ENCODE measurements around the gene ARL15. TPM values are rescaled to one million over a fixed set of nuclear protein-coding genes. Genes with fewer than 3 reads are reported as not detected.

The ARL15 gene
- total RNA-seq, 1 experiment from 2014 or later = 140 TPM

GRCh38 chr5:54307583-54307982 lies 2.8 kb downstream of the ARL15 start:
- Histone ChIP-seq H3K4me1 (peaks cover 25% of the 10 kb centered on the region), H3K36me3 (ENCODE audit: control insufficient read depth, insufficient read depth, low read length) (no peaks in the 10 kb centered on the region; the same call in 1 of the 2 replicates), H3K4me3 (ENCODE audit: low read depth, low read length) (no peak overlapping the region), H3K9me3 (no peaks in the 10 kb centered on the region), H3K27me3 (replicated peaks; ENCODE audit: control insufficient read depth, insufficient read depth, low read length) (no peaks in the 10 kb centered on the region)
- Mint-ChIP-seq H3K27me3 (ENCODE audit: insufficient read depth, unreplicated experiment) (peaks cover 3% of the 10 kb centered on the region), H3K36me3 (ENCODE audit: insufficient read depth, unreplicated experiment) (peaks cover 30% of the 10 kb centered on the region), H3K4me3 (ENCODE audit: unreplicated experiment) (peak overlapping the region; percentile 91), H3K27ac (ENCODE audit: unreplicated experiment) (peak overlapping the region; percentile 56), H3K9me3 (ENCODE audit: unreplicated experiment) (no peaks in the 10 kb centered on the region), H3K4me1 (ENCODE audit: low read depth, unreplicated experiment) (peaks cover 21% of the 10 kb centered on the region)
- CTCF ChIA-PET = no interaction called here
- intact Hi-C loops (cut with micrococcal nuclease; ENCODE audit: unreplicated experiment) = no loop called here
- DNase-seq = no peak
- POLR2A ChIA-PET = no interaction called here
- no peak for TF ChIP-seq CTCF (IDR thresholded peaks at IDR 0.05; ENCODE audit: insufficient read depth in 1 of 2, low read depth in 1 of 2, low read length in 1 of 2, severe bottlenecking in 1 of 2, unreplicated experiment in 1 of 2)
- BruUV-seq (replicated peaks) = no TSS peak

- Mint-ChIP-seq H3K4me3 (ENCODE audit: unreplicated experiment) (peak overlapping the region; percentile 91), H3K27ac (ENCODE audit: unreplicated experiment) (no peak overlapping the region)
- no peak for TF ChIP-seq CTCF (IDR thresholded peaks at IDR 0.05; ENCODE audit: insufficient read depth in 1 of 2, low read depth in 1 of 2, low read length in 1 of 2, severe bottlenecking in 1 of 2, unreplicated experiment in 1 of 2)
These were observed 3.5 kb downstream of the ARL15 start for GRCh38 chr5:54306893-54307292.

GRCh38 chr5:54305737-54306136 lies 4.6 kb downstream of the ARL15 start:
- ChIA-PET POLR2A (no interaction called here), CTCF (interaction anchor here (0.5 kb wide), 1 partner anchor 191 kb away, joined by 4 read pairs; no protein-coding TSS in a partner anchor)
- Mint-ChIP-seq H3K9me3 (ENCODE audit: unreplicated experiment) (no peaks in the 10 kb centered on the region), H3K4me1 (ENCODE audit: low read depth, unreplicated experiment) (peaks cover 28% of the 10 kb centered on the region), H3K27ac (ENCODE audit: unreplicated experiment) (no peak overlapping the region), H3K36me3 (ENCODE audit: insufficient read depth, unreplicated experiment) (peaks cover 32% of the 10 kb centered on the region), H3K27me3 (ENCODE audit: insufficient read depth, unreplicated experiment) (peaks cover 3% of the 10 kb centered on the region), H3K4me3 (ENCODE audit: unreplicated experiment) (no peak overlapping the region)
- H3K27me3 ChIP-seq (replicated peaks; ENCODE audit: control insufficient read depth, insufficient read depth, low read length) = no peaks in the 10 kb centered on the region
- peaks cover 20% of the 10 kb centered on the region for H3K4me1 ChIP-seq
- no peak for TF ChIP-seq CTCF (IDR thresholded peaks at IDR 0.05; ENCODE audit: insufficient read depth in 1 of 2, low read depth in 1 of 2, low read length in 1 of 2, severe bottlenecking in 1 of 2, unreplicated experiment in 1 of 2)
- no peak for DNase-seq
- no TSS peak for BruUV-seq (replicated peaks)
- H3K9me3 ChIP-seq = no peaks in the 10 kb centered on the region
- H3K4me3 ChIP-seq (ENCODE audit: low read depth, low read length) = no peak overlapping the region
- intact Hi-C loops (cut with micrococcal nuclease; ENCODE audit: unreplicated experiment) = no loop called here
- no peaks in the 10 kb centered on the region; the same call in 1 of the 2 replicates for H3K36me3 ChIP-seq (ENCODE audit: control insufficient read depth, insufficient read depth, low read length)

More at GRCh38 chr5:54306893-54307292, 3.5 kb downstream of the ARL15 start:
- intact Hi-C loops (cut with micrococcal nuclease; ENCODE audit: unreplicated experiment) = no loop called here
- no peak for DNase-seq
- no TSS peak for BruUV-seq (replicated peaks)
- CTCF ChIA-PET = interaction anchor here (0.6 kb wide), 1 partner anchor 103 kb away, joined by 3 read pairs; no protein-coding TSS in a partner anchor
- H3K36me3 ChIP-seq (ENCODE audit: control insufficient read depth, insufficient read depth, low read length) = no peaks in the 10 kb centered on the region; the same call in 1 of the 2 replicates
- Mint-ChIP-seq H3K4me1 (ENCODE audit: low read depth, unreplicated experiment) (peaks cover 24% of the 10 kb centered on the region), H3K9me3 (ENCODE audit: unreplicated experiment) (no peaks in the 10 kb centered on the region), H3K27me3 (ENCODE audit: insufficient read depth, unreplicated experiment) (peaks cover 3% of the 10 kb centered on the region), H3K36me3 (ENCODE audit: insufficient read depth, unreplicated experiment) (peaks cover 34% of the 10 kb centered on the region)
- peaks cover 20% of the 10 kb centered on the region for H3K4me1 ChIP-seq
- H3K9me3 ChIP-seq = no peaks in the 10 kb centered on the region
- POLR2A ChIA-PET = no interaction called here
- no peak overlapping the region for H3K4me3 ChIP-seq (ENCODE audit: low read depth, low read length)
- H3K27me3 ChIP-seq (replicated peaks; ENCODE audit: control insufficient read depth, insufficient read depth, low read length) = no peaks in the 10 kb centered on the region

Measured in Caco-2 (cell line).